GM18868 (cell line): ENCODE results near the gene FRZB.
"Not testable (repeated sequence)": the region's sequence is repeated elsewhere in the genome, so short reads cannot be mapped to it uniquely, and the experiment has no call there.

Experiments
- ATAC-seq: cut with Tn5 transposase; IDR thresholded peaks from one replicate; pipeline ENCODE4 v1.9.1; 2021; ENCODE audit warnings: mild to moderate bottlenecking, moderate library complexity; ENCODE audit not compliant: unreplicated experiment

FRZB gene

DNA sequence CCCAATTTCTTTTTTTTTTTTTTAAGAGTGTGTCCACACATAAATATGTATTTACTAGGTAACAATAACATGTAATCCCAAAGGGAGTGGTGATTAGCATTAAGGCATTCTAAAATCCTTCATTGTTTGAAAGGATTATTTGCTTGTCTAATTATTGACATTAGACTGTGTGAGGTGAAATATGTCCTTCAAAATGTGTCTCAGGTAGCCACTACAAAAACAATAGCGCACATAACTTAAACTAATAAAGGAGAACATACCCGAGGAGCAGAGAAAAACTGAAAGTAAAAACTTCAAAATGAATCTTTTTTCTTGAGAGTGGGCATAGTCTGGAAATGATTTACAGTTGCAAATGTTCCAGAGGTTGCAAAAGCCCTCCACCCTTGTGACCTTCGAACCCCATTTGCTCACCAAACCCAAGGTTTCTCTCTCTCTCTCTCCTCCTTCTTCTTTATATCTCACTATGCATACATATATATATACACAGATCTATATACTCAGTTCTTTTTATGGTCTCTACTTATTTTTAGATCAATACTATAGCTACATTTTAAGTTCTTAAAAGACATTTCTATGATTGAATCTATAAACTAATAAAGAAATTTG, 24.4 kb upstream of the FRZB start:
- ATAC-seq: no peak

DNA sequence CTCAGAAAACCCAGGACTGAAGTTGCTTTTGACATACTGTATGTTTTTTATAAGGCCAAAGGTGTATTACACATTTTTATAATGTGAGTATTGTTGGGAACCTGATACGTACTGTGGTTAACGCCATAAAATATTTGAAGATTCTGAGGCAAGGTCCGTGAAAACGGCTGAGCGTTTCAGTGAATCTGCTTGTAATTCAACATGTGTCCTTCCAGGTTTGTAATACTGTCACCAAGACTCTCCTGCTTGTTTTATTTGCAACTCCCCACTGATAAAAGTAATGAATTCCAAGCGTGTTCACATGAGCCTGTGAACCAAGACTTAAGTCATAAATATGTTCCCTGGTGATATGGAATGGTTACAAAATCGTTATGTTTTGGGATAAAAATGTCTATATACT, 23.9 kb upstream of the FRZB start:
- ATAC-seq: no peak

DNA sequence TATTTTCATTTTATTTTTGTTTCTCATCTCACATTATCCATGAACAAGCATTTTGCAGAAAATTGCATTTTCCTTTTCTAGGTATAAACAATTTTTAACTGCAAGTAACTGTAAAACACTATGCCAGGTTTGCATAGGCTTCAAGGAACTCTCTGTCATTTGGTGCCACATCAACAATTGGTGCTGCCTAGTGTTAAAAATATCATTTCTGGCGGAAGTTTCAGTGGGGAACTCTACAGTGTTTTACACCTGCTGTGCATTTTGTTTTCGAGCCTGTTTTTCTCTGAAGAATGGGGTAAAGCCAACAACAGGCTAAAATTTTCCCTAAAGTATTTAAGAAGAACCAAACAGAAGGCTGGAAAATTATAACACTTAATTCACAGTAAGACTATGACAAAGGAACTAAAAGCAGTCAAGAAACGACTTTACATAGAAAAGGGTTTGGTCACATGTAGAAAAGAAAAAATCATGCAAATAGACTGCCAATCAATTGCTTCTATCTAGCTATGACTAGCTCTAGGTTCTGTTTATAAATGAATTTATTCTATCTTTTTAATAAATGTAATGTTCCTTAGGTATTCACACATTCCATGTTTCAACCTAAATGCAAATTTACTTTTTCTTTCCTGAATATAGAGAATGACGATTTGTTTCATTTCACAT, 21.4 kb upstream of the FRZB start:
- ATAC-seq: no peak

DNA sequence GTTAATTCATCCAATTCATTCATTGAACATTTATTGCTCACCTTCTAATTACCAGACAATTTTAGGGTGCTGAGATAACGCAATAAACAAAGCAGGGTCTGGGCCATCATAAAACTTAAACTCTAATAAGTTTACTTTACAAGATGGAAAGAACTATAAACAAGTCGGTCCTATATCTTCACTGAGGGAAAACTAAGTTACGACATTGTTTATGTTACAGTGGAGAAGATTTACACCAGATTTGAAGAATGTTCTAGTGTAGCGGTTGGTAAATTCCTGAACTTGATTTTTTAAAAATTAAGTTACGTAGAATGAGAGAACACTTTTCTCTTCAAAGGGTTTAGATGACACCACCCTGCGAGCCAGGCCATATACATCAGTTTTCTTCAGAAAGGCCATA, 20.7 kb upstream of the FRZB start:
- no peak for ATAC-seq

GRCh38 chr2:182885771-182886170, 19.3 kb upstream of the FRZB start:
- ATAC-seq: no peak

GRCh38 chr2:182883451-182883850, 17.0 kb upstream of the FRZB start:
- ATAC-seq: no peak

DNA sequence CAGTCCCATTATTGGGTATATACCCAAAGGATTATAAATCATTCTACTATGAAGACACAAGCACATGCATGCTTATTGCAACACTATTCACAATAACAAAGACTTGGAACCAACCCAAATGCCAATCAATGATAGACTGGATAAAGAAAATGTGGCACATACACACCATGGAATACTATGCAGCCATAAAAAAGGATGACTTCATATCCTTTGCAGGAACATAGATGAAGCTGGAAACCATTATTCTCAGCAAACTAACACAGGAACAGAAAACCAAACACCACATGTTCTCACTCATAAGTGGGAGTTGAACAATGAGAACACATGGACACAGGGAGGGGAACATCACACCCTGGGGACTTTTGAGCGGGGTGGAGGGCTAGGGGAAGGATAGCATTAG, 13.7 kb upstream of the FRZB start:
- ATAC-seq: not testable (repeated sequence)

- ATAC-seq: not testable (repeated sequence)
These were observed 10.2 kb upstream of the FRZB start for GRCh38 chr2:182876653-182877052.

DNA sequence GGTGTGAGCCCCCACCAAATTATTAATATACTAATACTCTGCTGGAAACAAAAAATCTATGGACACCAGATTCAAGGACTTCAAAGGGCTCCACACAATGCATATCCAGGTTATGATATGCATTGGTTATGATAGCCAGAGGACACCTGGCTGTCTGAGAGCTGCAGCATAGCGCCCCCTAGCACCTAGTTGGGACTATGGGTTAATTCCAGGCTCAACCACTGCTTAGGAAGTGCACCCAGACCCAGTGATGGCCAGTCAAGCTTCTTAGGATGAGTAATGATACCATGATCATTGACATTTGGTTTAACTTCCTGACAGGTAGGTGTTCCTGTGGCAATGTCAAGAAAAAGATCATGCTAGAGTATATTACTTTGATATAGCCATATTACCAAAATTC, 3.8 kb upstream of the FRZB start:
- ATAC-seq: peak; percentile 34

GRCh38 chr2:182868054-182868796, 1.8 kb upstream of the FRZB start:
- no peak for ATAC-seq

GRCh38 chr2:182867426-182868053, 1.1 kb upstream of the FRZB start:
- ATAC-seq: no peak

DNA sequence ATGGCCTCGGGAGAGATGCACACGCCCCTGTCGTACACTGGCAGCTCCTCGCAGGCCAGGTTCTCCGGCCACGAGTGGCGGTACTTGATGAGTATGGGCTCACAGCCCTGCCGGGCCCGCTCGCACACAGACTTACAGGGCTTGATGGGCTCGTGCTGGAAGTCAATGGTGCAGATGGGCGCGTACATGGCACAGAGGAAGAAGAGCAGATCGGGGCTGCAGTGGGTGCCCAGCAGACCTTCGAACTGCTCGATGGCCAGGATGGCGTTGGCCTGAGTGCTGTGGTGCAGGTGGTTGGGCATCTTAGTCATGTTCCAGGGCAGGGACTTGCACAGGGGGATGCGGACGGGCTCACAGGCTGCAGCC, 359 bp downstream of the FRZB start:
- ATAC-seq: no peak

DNA sequence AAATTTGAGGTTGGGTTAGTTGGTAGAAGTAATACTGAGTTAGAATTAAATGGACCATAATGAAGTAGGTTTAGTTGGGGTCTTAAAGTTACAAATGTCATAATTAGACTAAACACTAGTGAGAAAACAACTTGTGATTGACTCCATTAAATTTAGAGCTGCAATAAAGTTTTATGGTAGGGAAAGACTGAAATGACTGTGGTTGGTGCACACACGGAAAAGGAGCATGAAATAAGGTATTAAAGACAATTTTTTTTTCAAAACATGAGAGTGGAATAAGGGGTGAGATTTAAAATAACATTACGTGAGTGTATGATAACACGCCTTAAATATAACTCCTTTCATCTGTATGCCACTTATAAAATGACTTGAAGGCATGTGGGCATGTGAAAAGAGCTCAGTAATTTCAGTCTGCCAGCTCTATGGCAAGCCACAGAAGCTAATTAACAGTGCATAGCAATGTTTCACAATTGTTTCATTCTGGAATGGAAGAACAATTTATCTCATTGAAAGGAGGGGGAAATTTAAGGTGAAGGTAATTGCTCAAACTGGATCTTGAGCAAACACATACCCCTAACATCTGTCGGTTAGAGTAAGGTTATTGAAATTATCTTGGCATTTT, 1.4 kb downstream of the FRZB start:
- no peak for ATAC-seq

DNA sequence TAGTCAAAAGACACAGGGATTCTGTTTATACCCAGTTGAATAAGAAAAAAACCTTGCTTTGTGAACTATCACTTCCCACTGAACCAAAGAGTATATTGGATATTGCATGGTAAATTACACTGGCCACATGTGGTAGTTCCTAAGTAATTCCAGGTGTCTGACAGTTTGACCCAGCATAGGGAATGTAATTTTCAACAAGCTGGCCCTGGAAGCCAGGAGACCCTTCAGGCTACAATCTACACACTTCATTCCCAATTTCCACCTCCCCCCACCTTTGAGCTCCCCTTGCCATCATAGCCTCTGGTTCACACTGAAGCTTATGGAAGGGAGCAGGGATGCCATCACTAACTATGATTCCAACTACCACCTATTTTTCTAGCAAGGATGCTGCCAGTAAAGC, 2.8 kb downstream of the FRZB start:
- no peak for ATAC-seq

- no peak for ATAC-seq
These were observed 4.3 kb downstream of the FRZB start for GRCh38 chr2:182862091-182862490.

DNA sequence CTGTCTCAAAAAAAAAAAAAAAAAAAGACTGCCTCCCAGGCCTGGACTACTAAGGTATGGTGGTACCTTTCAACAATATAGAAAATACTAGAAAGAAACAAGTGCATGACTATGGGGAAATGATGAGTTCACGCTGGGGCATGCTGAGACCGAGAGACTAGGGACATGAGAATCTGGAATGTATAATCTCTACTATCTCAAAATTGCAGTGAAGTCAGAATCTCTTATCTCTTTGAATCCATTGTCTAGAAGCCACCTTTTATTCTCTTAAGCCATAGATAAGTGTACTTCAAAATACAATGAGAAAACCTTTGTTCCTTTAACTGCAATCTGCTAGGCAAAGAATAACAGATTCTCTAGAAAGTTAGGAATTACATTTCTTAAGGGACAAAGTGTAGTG, 5.6 kb downstream of the FRZB start:
- ATAC-seq: no peak

- ATAC-seq: no peak
These were observed 7.8 kb downstream of the FRZB start for GRCh38 chr2:182858671-182859070.

- ATAC-seq: no peak
These were observed 11.1 kb downstream of the FRZB start for GRCh38 chr2:182855376-182855775.

- no peak for ATAC-seq
These were observed 11.9 kb downstream of the FRZB start for GRCh38 chr2:182854375-182855105.

- no peak for ATAC-seq
These were observed 13.6 kb downstream of the FRZB start for GRCh38 chr2:182852801-182853200.

DNA sequence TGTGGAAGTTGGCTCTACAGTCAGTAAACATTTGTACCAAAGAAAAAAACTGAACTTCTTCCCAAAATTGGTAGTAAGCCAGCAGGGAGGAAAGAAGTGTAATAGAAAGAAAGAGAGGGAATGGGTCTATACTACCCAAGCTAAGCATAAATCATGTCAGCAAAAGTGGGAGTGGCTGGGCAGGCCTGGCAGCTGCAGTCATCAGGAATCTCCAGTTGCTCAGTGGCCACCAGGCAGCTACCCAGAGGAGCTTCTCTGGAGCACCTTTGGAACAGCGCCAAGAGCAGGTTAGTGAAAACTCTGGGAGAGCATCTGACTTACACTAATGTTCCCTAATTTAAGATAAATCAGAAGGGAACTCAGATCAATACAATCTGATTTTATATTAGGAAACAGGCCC, 14.3 kb downstream of the FRZB start:
- no peak for ATAC-seq
